Panc1 (cell line): ENCODE data around the gene MARCKSL1. TPM values are rescaled to one million over a fixed set of nuclear protein-coding genes. Genes with fewer than 3 reads are reported as not detected.

Experiments used
- ATAC-seq: fragments of 200-7000 bp; cut with Tn5 transposase; 2 replicates; pipeline ENCODE4 v1.9.1; 2020; ENCODE audit warnings: mild to moderate bottlenecking, moderate library complexity
- BruUV-seq: library from RNA; stranded (reverse); fragments of 400-500 nt; replicated peaks from 2 replicates; lab custom pipeline; 2021; lab: Mats Ljungman, UMichigan
- CTCF ChIA-PET: fragments of 300-600 bp; sonication (Branson Sonifier 250); formaldehyde crosslinking; loops from one replicate; lab custom pipeline; 2022; ENCODE audit warnings: antibody characterized with exemption; lab: Charles Lee
- POLR2A ChIA-PET: fragments of 300-600 bp; sonication (Branson Sonifier 250); formaldehyde crosslinking; loops from one replicate; lab custom pipeline; 2022; ENCODE audit warnings: antibody characterized with exemption; lab: Charles Lee
- DNase-seq: peaks from one replicate; pipeline ENCODE4 v3.0.0-alpha.2; 2010; ENCODE audit warnings: low read depth, low spot score
- H3K27ac ChIP-seq: 2 replicates; pipeline ENCODE4 v1.5.1; 2011; ENCODE audit warnings: mild to moderate bottlenecking, low read length, inconsistent platforms
- H3K27me3 ChIP-seq: fragments of 200-500 bp; sonication (Bioruptor generic); 2 replicates; pipeline ENCODE4 v1.6.0; 2014; ENCODE audit warnings: low read length, inconsistent platforms; ENCODE audit not compliant: control insufficient read depth, insufficient read depth
- H3K36me3 ChIP-seq: fragments of 200-500 bp; sonication (Bioruptor generic); 2 replicates; pipeline ENCODE4 v1.5.1; 2014; ENCODE audit warnings: inconsistent platforms, mild to moderate bottlenecking, low read length, moderate library complexity; ENCODE audit not compliant: control insufficient read depth, insufficient read depth
- H3K4me1 ChIP-seq: 2 replicates; pipeline ENCODE4 v1.5.1; 2011; ENCODE audit warnings: inconsistent platforms, mild to moderate bottlenecking, low read length, moderate library complexity; ENCODE audit not compliant: control insufficient read depth, insufficient read depth
- H3K4me3 ChIP-seq, 2 experiments: 2 replicates each; pipeline ENCODE4 v1.5.1; 2011 to 2012; ENCODE audit warnings: low read depth in 2 of 2, low read length in 2 of 2, mild to moderate bottlenecking in 2 of 2, inconsistent platforms in 1 of 2, moderate library complexity in 1 of 2
- H3K9me3 ChIP-seq: fragments of 200-500 bp; sonication (Bioruptor generic); 2 replicates; pipeline ENCODE4 v1.5.1; 2014; ENCODE audit warnings: low read depth, mild to moderate bottlenecking, inconsistent platforms, low read length, moderate library complexity; ENCODE audit not compliant: control insufficient read depth, insufficient read depth
- POLR2AphosphoS5 ChIP-seq: IDR thresholded peaks from 2 replicates; pipeline ENCODE4 v1.6.1; 2012; ENCODE audit warnings: mild to moderate bottlenecking, low read depth, low read length, moderate library complexity
- REST ChIP-seq, 2 experiments: IDR thresholded peaks; 2 replicates each; pipeline ENCODE4 v1.6.1; 2011 to 2012; ENCODE audit warnings: low read depth in 2 of 2, control low read depth in 1 of 2, low read length in 1 of 2, mild to moderate bottlenecking in 1 of 2, moderate library complexity in 1 of 2; ENCODE audit not compliant: insufficient read depth in 1 of 2
- SIN3A ChIP-seq: IDR thresholded peaks from 2 replicates; pipeline ENCODE4 v1.6.1; 2012; ENCODE audit warnings: low read depth, mild to moderate bottlenecking, low read length, moderate library complexity, borderline replicate concordance; ENCODE audit not compliant: insufficient read depth
- TCF7L2 ChIP-seq: IDR thresholded peaks from 2 replicates; pipeline ENCODE4 v1.6.1; 2011; ENCODE audit warnings: mild to moderate bottlenecking, low read depth, low read length, inconsistent platforms
- in situ Hi-C: cut with HindIII; loops from 2 replicates; pipeline ENCODE4 v1.10.0; 2016; ENCODE audit warnings: low sequenced_read_pairs, low pct_unique_long_range_greater_than_20kb
- intact Hi-C: fragments of 100-400 bp; cut with micrococcal nuclease; formaldehyde crosslinking; loops from one replicate; pipeline ENCODE4 v1.10.0; 2022; ENCODE audit not compliant: unreplicated experiment
- total RNA-seq: library from RNA; stranded (reverse); gene quantifications from one replicate; pipeline ENCODE4 v1.2.1, GENCODE V29; 2021; ENCODE audit not compliant: unreplicated experiment
- TF ChIP-seq, protein P1 (sequence below): fragments of 450-650 bp; IDR thresholded peaks from 2 replicates; pipeline ENCODE4 v1.5.1; 2017; ENCODE audit warnings: mild to moderate bottlenecking

The MARCKSL1 gene
- total RNA-seq, 1 experiment from 2014 or later: 176 TPM

DNA sequence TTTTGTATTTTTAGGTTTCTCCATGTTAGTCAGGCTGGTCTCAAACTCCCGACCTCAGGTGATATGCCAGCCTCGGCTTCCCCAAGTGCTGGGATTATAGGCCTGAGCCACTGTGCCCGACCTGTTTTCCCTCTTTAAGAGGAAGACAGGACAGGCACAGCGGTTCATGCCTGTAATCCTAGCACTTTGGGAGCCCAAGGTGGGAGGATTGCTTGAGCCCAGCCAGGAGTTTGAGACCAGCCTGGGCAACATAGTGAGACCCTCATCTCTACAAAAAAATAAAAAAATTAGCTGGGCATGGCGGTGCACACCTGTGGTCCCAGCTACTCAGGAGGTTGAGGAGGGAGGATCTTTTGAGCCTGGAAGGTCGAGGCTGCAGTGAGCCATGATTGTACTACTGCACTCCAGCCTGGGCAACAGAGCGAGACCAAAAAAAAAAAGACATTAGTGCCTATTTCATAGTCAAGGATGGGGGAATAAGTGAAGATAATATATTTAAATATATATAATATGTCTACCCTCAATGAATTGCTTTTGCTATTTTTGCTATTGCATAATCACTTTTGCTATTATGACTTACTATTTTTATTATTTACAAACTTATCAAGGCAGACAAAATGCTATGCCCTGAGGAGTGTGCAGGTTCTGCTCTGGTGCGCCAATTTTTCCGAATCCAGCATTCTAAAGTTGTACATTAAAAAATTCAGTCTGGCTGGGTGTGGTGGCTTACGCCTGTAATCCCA lies 17.7 kb downstream of the MARCKSL1 start:
- Histone ChIP-seq H3K36me3 (peaks cover 11% of the 10 kb centered on the region), H3K4me3 (no peak overlapping the region), H3K27ac (no peak overlapping the region), H3K4me1 (peaks cover 4% of the 10 kb centered on the region; the same call in 1 of the 2 replicates), H3K27me3 (no peaks in the 10 kb centered on the region), H3K9me3 (no peaks in the 10 kb centered on the region)
- no peak for DNase-seq
- intact Hi-C loops (no loop called here), in situ Hi-C loops (no loop called here)
- TF ChIP-seq TCF7L2: no peak
- no peak for TF ChIP-seq SIN3A
- no peak for TF ChIP-seq POLR2AphosphoS5
- TF ChIP-seq, protein P1, sequence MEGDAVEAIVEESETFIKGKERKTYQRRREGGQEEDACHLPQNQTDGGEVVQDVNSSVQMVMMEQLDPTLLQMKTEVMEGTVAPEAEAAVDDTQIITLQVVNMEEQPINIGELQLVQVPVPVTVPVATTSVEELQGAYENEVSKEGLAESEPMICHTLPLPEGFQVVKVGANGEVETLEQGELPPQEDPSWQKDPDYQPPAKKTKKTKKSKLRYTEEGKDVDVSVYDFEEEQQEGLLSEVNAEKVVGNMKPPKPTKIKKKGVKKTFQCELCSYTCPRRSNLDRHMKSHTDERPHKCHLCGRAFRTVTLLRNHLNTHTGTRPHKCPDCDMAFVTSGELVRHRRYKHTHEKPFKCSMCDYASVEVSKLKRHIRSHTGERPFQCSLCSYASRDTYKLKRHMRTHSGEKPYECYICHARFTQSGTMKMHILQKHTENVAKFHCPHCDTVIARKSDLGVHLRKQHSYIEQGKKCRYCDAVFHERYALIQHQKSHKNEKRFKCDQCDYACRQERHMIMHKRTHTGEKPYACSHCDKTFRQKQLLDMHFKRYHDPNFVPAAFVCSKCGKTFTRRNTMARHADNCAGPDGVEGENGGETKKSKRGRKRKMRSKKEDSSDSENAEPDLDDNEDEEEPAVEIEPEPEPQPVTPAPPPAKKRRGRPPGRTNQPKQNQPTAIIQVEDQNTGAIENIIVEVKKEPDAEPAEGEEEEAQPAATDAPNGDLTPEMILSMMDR: no peak
- no peak for TF ChIP-seq REST (IDR thresholded peaks at IDR 0.05; ENCODE audit: insufficient read depth in 1 of 2, low read depth in 2 of 2, low read length in 1 of 2)
- ChIA-PET CTCF (no interaction called here), POLR2A (no interaction called here)
- no peak for ATAC-seq
- no TSS peak for BruUV-seq

- CTCF ChIA-PET: interaction anchor here (0.9 kb wide), 1 partner anchor 100 kb away, joined by 5 read pairs; no protein-coding TSS in a partner anchor
Measured at GRCh38 chr1:32316903-32317277, 19.1 kb downstream of the MARCKSL1 start.

More at GRCh38 chr1:32316903-32317277, 19.1 kb downstream of the MARCKSL1 start:
- ATAC-seq (no peak), DNase-seq (no peak)
- POLR2A ChIA-PET: no interaction called here
- no peak overlapping the region for H3K27ac ChIP-seq
- H3K27me3 ChIP-seq: no peaks in the 10 kb centered on the region
- TF ChIP-seq, protein P1: no peak
- TF ChIP-seq SIN3A (no peak), POLR2AphosphoS5 (no peak), REST (IDR thresholded peaks at IDR 0.05; ENCODE audit: insufficient read depth in 1 of 2, low read depth in 2 of 2, low read length in 1 of 2) (no peak), TCF7L2 (no peak)
- peaks cover 4% of the 10 kb centered on the region; the same call in 1 of the 2 replicates for H3K4me1 ChIP-seq
- intact Hi-C loops (loop anchor here (1.0 kb wide), 1 partner anchor 96 kb away; no protein-coding TSS in a partner anchor), in situ Hi-C loops (no loop called here)
- H3K4me3 ChIP-seq: no peak overlapping the region
- no peaks in the 10 kb centered on the region for H3K9me3 ChIP-seq
- H3K36me3 ChIP-seq: peaks cover 11% of the 10 kb centered on the region
- no TSS peak for BruUV-seq
